Hepatocyte (in vitro differentiated cells): Measurements from ENCODE around the gene KCNJ13. TPM values are rescaled to one million over a fixed set of nuclear protein-coding genes. Genes with fewer than 3 reads are reported as not detected.

ENCODE experiments used
- DNase-seq: peaks from one replicate; pipeline ENCODE4 v3.0.0-alpha.2; 2016; ENCODE audit warnings: low spot score
- H2AFZ ChIP-seq: fragments of 200-600 bp; sonication (generic); 2 replicates; pipeline ENCODE4 v1.6.0; 2016; ENCODE audit warnings: antibody characterized with exemption, mild to moderate bottlenecking
- H3K27ac ChIP-seq: fragments of 200-600 bp; sonication (generic); 2 replicates; pipeline ENCODE4 v1.5.1; 2016; ENCODE audit warnings: mild to moderate bottlenecking
- H3K27me3 ChIP-seq: fragments of 200-600 bp; sonication (generic); 2 replicates; pipeline ENCODE4 v1.6.1; 2016
- H3K36me3 ChIP-seq: fragments of 200-600 bp; sonication (generic); replicated peaks from 2 replicates; pipeline ENCODE4 v1.5.1; 2016; ENCODE audit warnings: low read depth; ENCODE audit not compliant: insufficient read depth
- H3K4me1 ChIP-seq: fragments of 200-600 bp; sonication (generic); 2 replicates; pipeline ENCODE4 v1.5.1; 2016; ENCODE audit warnings: mild to moderate bottlenecking, moderate library complexity; ENCODE audit not compliant: insufficient read depth
- H3K4me2 ChIP-seq: fragments of 200-600 bp; sonication (generic); 2 replicates; pipeline ENCODE4 v1.6.0; 2016
- H3K4me3 ChIP-seq: fragments of 200-600 bp; sonication (generic); 2 replicates; pipeline ENCODE4 v1.5.1; 2016; ENCODE audit warnings: mild to moderate bottlenecking
- H3K79me2 ChIP-seq: fragments of 200-600 bp; sonication (generic); 2 replicates; pipeline ENCODE4 v1.6.0; 2017; ENCODE audit warnings: mild to moderate bottlenecking
- H3K9me2 ChIP-seq: fragments of 200-600 bp; sonication (generic); replicated peaks from 2 replicates; pipeline ENCODE4 v1.6.0; 2017; ENCODE audit warnings: mild to moderate bottlenecking; ENCODE audit not compliant: insufficient read depth
- H3K9me3 ChIP-seq: fragments of 200-600 bp; sonication (generic); 2 replicates; pipeline ENCODE4 v1.5.1; 2016; ENCODE audit warnings: low read depth, mild to moderate bottlenecking
- H4K20me1 ChIP-seq: fragments of 200-600 bp; sonication (generic); 2 replicates; pipeline ENCODE4 v1.6.0; 2016; ENCODE audit warnings: mild to moderate bottlenecking; ENCODE audit not compliant: insufficient read depth, poor library complexity, severe bottlenecking
- CTCF ChIP-seq: fragments of 200-600 bp; sonication (generic); IDR thresholded peaks from 2 replicates; pipeline ENCODE4 v1.5.1; 2016; ENCODE audit warnings: antibody characterized with exemption, mild to moderate bottlenecking; ENCODE audit not compliant: poor library complexity
- EZH2 ChIP-seq: fragments of 200-600 bp; sonication (generic); IDR thresholded peaks from 2 replicates; pipeline ENCODE4 v1.6.1; 2016; ENCODE audit warnings: antibody characterized with exemption, mild to moderate bottlenecking, borderline replicate concordance
- EZH2phosphoT487 ChIP-seq: fragments of 200-600 bp; sonication (generic); IDR thresholded peaks from one replicate; pipeline ENCODE4 v1.6.1; 2018; ENCODE audit warnings: antibody characterized with exemption, mild to moderate bottlenecking, low read depth, moderate library complexity; ENCODE audit not compliant: unreplicated experiment, severe bottlenecking
- WGBS: methylation state at CpG from one replicate; pipeline ENCODE4 v1.1.6; 2016; ENCODE audit warnings: low lambda C conversion rate; ENCODE audit errors: missing lambda C conversion rate; 5-methylcytosine and 5-hydroxymethylcytosine counted together
- polyA plus RNA-seq: library from polyadenylated mRNA; unstranded; fragments of >200 nt; fragmentation: Nextera tagmentation; extraction: Ambion mirVana; gene quantifications from 2 replicates; pipeline ENCODE4 v1.2.1, GENCODE V29; 2016
- total RNA-seq: library from RNA; depleted of rRNA; stranded (reverse); fragments of >200 nt; gene quantifications from 2 replicates; pipeline ENCODE4 v1.2.3, GENCODE V29; 2014

Gene KCNJ13
- total and polyA plus RNA-seq, 2 experiments from 2014 or later, result 43.1 to 56.6 TPM

- WGBS, result 94% methylated on average over 4 of the region's 4 CpGs
- no peak overlapping the region for H3K27ac ChIP-seq
These were observed 26.2 kb downstream of the KCNJ13 start for GRCh38 chr2:232750135-232750671.

GRCh38 chr2:232749331-232749730 lies 27.0 kb downstream of the KCNJ13 start:
- peaks cover 3% of the 10 kb centered on the region for H3K36me3 ChIP-seq

More at GRCh38 chr2:232750135-232750671, 26.2 kb downstream of the KCNJ13 start:
- peaks cover 10% of the 10 kb centered on the region for H3K79me2 ChIP-seq
- DNase-seq, result no peak
- no peaks in the 10 kb centered on the region for H3K27me3 ChIP-seq
- TF ChIP-seq EZH2phosphoT487 (no peak), CTCF (no peak), EZH2 (no peak)
- H3K9me3 ChIP-seq, result no peaks in the 10 kb centered on the region
- H3K4me1 ChIP-seq, result peaks cover 5% of the 10 kb centered on the region
- no peak overlapping the region for H2AFZ ChIP-seq
- peaks cover 3% of the 10 kb centered on the region for H3K36me3 ChIP-seq
- H3K9me2 ChIP-seq, result no peaks in the 10 kb centered on the region
- no peak overlapping the region for H3K4me2 ChIP-seq
- H3K4me3 ChIP-seq, result no peak overlapping the region
- H4K20me1 ChIP-seq, result no peaks in the 10 kb centered on the region

GRCh38 chr2:232748038-232748437 lies 28.3 kb downstream of the KCNJ13 start:
- Histone ChIP-seq H3K79me2 (no peaks in the 10 kb centered on the region), H3K36me3 (peaks cover 3% of the 10 kb centered on the region), H3K4me1 (peaks cover 6% of the 10 kb centered on the region), H3K9me2 (no peaks in the 10 kb centered on the region), H3K9me3 (no peaks in the 10 kb centered on the region), H2AFZ (no peak overlapping the region), H4K20me1 (no peaks in the 10 kb centered on the region), H3K4me3 (no peak overlapping the region), H3K4me2 (no peak overlapping the region), H3K27ac (no peak overlapping the region), H3K27me3 (no peaks in the 10 kb centered on the region)
- TF ChIP-seq CTCF (no peak), EZH2 (no peak), EZH2phosphoT487 (no peak)
- no peak for DNase-seq
- 97% methylated on average over 3 of the region's 3 CpGs for whole genome bisulfite sequencing

More at GRCh38 chr2:232749331-232749730, 27.0 kb downstream of the KCNJ13 start:
- H3K4me2 ChIP-seq, result no peak overlapping the region
- no peak for DNase-seq
- H3K4me3 ChIP-seq, result no peak overlapping the region
- H3K79me2 ChIP-seq, result peaks cover 6% of the 10 kb centered on the region
- H3K27ac ChIP-seq, result no peak overlapping the region
- no peak overlapping the region for H2AFZ ChIP-seq
- H3K27me3 ChIP-seq, result no peaks in the 10 kb centered on the region
- H3K4me1 ChIP-seq, result peaks cover 6% of the 10 kb centered on the region
- no peaks in the 10 kb centered on the region for H4K20me1 ChIP-seq
- TF ChIP-seq CTCF (no peak), EZH2phosphoT487 (no peak), EZH2 (no peak)
- 97% methylated on average over 3 of the region's 3 CpGs for WGBS
- H3K9me3 ChIP-seq, result no peaks in the 10 kb centered on the region
- no peaks in the 10 kb centered on the region for H3K9me2 ChIP-seq
